NCI-H526 (cell line): ENCODE data around the gene KIF12.
A peak's percentile ranks its signal among the peaks of the same experiment; 100 is the strongest.

Experiments used
- DNase-seq, 2 experiments: peaks; one replicate each; lab custom pipeline; 2025; lab: John Stamatoyannopoulos, UW

The KIF12 gene

GRCh38 chr9:114069476-114070187, 29.5 kb downstream of the KIF12 start:
- no peak for DNase-seq

GRCh38 chr9:114065304-114065703, 33.8 kb downstream of the KIF12 start:
- DNase-seq, result no peak

- no peak for DNase-seq
Measured at GRCh38 chr9:114061830-114062474, 37.1 kb downstream of the KIF12 start.

GRCh38 chr9:114061292-114061691, 37.8 kb downstream of the KIF12 start:
- no peak for DNase-seq

GRCh38 chr9:114060711-114061110, 38.4 kb downstream of the KIF12 start:
- no peak for DNase-seq

GRCh38 chr9:114060070-114060469, 39.0 kb downstream of the KIF12 start:
- no peak for DNase-seq

GRCh38 chr9:114059047-114059803, 39.9 kb downstream of the KIF12 start:
- DNase-seq, result no peak

GRCh38 chr9:114058688-114059046, 40.4 kb downstream of the KIF12 start:
- no peak for DNase-seq

GRCh38 chr9:114057161-114057885, 41.8 kb downstream of the KIF12 start:
- no peak for DNase-seq

GRCh38 chr9:114056527-114056926, 42.6 kb downstream of the KIF12 start:
- DNase-seq, result no peak

GRCh38 chr9:114055894-114056293, 43.2 kb downstream of the KIF12 start:
- DNase-seq, result no peak

- DNase-seq, result no peak
Measured at GRCh38 chr9:114055061-114055460, 44.0 kb downstream of the KIF12 start.

- no peak for DNase-seq
Measured at GRCh38 chr9:114054191-114054690, 44.9 kb downstream of the KIF12 start.

- peak in 1 of 2 experiments; percentile 11 for DNase-seq
Measured at GRCh38 chr9:114053246-114054005, 45.7 kb downstream of the KIF12 start.

- DNase-seq, result no peak
Measured at GRCh38 chr9:114051706-114052105, 47.4 kb downstream of the KIF12 start.

GRCh38 chr9:114051281-114051680, 47.8 kb downstream of the KIF12 start:
- no peak for DNase-seq

GRCh38 chr9:114050646-114051045, 48.4 kb downstream of the KIF12 start:
- no peak for DNase-seq

- DNase-seq, result no peak
Measured at GRCh38 chr9:114050226-114050568, 48.9 kb downstream of the KIF12 start.

- DNase-seq, result no peak
Measured at GRCh38 chr9:114049441-114050225, 49.5 kb downstream of the KIF12 start.

- no peak for DNase-seq
Measured at GRCh38 chr9:114048533-114049415, 50.3 kb downstream of the KIF12 start.
